Ramos (cell line): ENCODE results near the gene SFTPB.
"Not testable (repeated sequence)": the region's sequence is repeated elsewhere in the genome, so short reads cannot be mapped to it uniquely, and the experiment has no call there.

Experiments used
- in situ Hi-C: fragments of 300-500 bp; cut with MboI; formaldehyde crosslinking; loops from one replicate; pipeline ENCODE4 v1.14.3; 2022; ENCODE audit warnings: low sequenced_read_pairs; ENCODE audit not compliant: unreplicated experiment

Gene SFTPB

DNA sequence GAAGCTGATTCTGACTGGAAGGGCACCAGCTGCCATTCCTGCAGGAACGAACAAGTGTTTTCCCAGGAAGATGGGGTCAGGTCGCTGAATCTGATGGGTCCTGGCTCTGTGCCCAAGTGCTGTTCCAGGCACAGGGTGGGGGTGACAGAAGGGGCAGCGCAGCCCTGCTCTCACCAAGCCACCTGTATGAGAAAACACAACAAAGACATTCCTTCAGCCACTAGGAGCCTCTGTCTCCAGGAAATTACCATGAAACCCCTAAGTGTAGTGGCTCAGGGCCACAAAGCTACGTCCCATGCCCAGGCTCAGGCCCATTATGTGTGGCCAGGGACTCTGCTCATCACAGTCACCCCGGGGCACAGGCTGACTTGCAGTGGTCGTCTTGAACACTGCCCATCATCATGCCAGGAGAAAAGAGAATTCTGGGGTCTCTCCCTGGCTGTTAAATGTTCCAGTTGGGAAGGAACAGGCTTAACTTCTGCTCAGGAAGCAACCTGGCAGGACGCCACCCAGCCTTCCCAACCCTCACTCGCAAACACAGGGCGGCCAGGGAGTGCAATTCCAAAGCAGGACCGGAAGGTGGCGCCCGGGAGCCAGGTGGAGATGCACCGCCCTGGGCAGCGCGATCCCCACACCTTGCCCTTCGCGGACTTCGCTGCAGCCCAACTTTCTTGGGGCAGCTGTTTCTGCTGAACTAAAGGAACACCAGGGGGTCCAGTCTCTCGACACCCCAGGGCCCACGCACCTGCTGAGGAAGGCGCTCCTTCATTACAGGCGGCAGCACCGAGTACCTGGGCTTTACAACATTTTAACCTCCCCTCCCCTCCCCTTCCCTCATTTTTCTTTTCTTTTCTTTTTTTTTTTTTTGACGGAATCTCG, 11.0 kb upstream of the SFTPB start:
- in situ Hi-C loops: no loop called here

GRCh38 chr2:85678377-85678776, 10.4 kb upstream of the SFTPB start:
- in situ Hi-C loops: no loop called here

GRCh38 chr2:85675866-85676548, 8.0 kb upstream of the SFTPB start:
- in situ Hi-C loops: no loop called here

GRCh38 chr2:85675427-85675826, 7.4 kb upstream of the SFTPB start:
- in situ Hi-C loops: no loop called here

DNA sequence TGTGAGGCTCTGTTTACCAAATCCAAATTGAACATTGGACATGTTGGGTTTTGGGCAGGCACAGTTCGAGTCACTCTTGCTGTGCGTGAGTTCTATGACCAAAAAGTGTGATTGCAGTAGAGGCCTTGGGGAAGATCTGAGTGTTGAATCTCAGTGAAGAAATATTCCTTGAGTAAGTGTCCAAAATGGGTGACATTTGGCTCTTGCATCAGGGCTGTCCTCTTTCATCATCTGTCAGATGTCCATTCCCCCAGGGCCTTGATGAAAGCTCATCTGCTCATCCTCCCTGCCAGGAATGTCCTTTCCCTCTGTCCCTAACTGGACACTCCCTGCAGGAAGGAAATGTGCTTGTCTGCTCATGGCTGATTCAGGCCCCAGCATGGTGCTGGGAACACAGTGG, 6.4 kb upstream of the SFTPB start:
- in situ Hi-C loops: no loop called here

- in situ Hi-C loops: no loop called here
Measured at GRCh38 chr2:85673716-85674375, 5.8 kb upstream of the SFTPB start.

DNA sequence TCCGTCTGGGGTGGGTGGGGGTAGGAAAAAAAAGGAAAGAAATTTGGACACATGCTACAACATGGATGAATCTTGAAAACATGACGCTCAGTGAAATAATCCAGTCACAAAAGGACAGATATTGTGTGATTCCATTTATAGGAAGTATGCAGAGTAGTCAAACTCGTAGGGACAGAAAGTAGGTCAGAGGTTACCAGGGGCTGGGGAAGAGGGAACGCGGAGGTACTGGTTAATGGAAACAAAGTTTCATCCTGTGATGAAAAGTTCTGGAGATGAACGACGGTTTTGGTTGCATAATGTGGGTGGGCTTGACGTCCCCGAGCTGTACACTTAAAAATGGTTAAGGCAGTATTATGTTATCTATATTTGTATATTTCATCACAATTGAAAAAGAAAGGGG, 4.5 kb upstream of the SFTPB start:
- in situ Hi-C loops: no loop called here

DNA sequence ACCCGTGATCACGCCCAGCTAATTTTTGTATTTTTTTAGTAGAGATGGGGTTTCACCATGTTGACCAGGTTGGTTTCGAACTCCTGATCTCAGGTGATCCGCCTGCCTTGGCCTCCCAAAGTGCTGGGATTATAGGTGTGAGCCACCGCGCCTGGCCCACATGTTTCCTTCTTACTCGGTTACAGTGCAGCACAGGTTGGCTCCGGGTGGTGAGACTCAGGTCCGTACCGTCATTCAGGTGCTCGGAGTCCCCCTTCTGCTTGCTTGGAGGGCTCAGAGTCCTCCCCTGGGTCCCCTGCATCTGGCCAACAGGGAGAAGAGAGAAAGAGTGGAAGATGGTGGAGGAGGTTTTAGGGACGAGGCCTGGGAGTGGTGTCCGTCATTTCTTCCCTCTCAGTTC, 2.4 kb upstream of the SFTPB start:
- in situ Hi-C loops: not testable (repeated sequence)

DNA sequence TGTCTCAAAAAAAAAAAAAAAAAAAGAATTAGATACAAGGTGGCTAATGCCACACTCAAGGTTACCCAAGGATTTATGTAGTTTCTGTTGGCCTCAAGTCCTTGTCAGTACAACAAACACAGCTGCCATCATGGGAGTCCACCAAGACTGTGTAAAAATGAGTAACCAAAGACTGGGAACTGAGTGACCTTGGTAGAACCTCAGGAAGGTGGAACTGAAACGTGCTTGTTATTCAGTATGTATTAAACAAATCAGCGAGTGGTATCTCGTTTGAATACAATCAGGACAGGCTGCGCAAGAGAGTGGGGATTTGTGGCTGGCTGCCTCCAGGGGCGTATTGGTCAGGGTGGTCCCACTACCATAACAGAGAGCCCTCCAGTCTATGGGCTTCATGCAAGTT, 1.6 kb upstream of the SFTPB start:
- in situ Hi-C loops: no loop called here

DNA sequence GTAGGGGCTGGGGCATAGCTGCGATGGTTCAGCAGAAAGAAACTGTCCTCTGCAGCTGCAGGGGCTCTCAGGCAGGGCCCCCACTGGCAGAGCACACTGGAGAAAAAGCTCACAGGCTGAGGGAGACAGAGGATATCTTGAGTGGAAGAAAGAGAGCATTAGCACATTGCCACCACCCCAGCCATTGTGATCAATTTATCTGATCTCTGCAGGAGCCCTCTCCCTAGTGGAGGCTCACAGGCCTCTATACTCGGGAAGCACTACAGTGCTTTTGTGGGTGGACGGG, 801 bp upstream of the SFTPB start:
- in situ Hi-C loops: no loop called here

GRCh38 chr2:85667561-85668008, 414 bp downstream of the SFTPB start:
- in situ Hi-C loops: no loop called here

DNA sequence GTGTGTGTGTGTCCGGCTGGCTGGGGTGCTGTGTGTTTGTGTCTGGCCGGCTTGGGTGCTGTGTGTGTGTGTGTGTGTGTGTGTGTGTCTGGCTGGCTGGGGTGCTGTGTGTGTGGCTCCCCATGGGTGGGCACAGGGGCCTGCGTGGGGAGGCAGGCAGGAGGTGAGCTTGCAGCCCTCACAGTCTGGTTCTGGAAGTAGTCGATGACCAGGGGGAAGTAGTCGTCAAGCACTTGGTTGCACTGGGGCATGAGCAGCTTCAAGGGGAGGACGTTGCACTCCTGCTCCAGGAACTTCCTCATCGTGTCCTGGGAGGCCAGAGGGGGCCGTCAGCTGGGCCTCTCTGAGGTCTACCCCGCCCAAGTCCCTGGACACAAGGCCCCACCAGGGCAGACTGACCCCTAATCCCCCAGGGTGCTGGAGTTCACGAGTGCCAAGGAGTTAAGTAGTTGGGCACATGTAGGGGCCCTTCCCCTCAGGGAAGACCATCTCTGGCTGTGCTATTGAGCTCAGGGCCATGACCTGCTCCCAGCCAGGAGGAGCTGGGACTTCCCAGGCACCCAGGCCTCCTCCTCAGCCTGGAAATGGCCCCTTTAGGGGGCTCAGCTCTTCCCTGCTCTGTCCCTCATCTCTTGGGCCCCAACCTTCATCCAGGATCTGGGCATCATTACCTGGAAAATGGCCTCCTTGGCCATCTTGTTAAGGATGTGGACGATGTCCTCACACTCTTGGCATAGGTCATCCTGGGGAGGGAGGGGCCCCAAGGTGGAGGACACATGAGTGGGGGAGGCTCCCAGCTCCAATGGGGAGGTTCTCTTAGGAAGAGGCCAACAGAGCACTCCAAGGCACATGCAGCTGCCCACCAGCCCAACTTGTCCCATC, 1.3 kb downstream of the SFTPB start:
- in situ Hi-C loops: no loop called here

DNA sequence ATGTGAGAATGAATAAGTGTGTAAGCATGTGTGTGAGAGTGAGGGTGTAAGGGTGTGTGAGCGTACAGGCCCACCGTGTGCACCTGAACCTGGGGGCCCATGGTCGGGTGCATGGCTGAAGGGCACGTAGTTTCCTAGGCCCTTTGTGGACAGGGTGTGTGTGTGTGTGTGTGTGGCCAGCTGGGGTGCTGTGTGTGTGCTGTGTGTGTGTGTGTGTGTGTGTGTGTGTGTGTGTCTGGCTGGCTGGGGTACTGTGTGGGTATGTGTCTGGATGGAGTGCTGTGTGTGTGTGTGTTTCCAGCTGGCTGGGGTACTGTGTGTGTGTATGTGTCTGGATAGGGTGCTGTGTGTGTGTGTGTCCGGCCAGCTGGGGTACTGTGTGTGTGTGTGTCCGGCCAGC, 2.0 kb downstream of the SFTPB start:
- in situ Hi-C loops: no loop called here

GRCh38 chr2:85665264-85665937, 2.6 kb downstream of the SFTPB start:
- in situ Hi-C loops: no loop called here

GRCh38 chr2:85663594-85664565, 4.1 kb downstream of the SFTPB start:
- in situ Hi-C loops: no loop called here

DNA sequence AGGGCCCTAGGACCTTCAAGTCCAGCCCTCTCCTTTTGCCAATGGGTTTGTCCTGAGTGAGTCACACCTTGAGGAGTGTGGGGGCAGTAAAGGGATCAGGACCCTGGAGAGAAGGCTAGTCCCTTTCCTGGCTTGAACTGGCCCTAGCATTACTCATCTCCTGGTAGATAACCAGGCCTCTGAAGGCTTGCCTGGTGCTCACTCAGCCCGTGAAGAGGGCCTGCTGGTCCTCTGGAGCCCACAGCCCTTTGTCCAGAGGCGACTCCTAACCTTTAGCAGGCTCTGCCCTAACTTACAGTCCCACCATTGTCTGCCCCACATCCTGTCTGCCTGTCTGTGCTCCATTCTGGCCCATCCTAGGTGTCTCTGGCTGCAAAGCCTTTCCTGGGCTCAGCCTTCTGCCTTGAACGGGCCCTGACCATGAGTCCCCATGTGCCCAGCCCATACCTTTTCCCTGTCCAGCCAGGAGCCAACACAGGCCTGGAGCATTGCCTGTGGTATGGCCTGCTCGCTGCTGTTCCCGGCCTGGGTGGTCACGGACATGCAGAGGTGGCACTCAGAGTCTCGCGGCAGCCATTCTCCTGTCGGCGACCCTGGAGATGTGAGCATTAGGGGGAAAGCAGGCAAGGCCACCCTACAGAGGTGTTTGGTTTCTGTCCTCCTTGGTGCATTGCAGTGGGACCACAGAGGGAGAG, 5.0 kb downstream of the SFTPB start:
- in situ Hi-C loops: no loop called here

- in situ Hi-C loops: no loop called here
Measured at GRCh38 chr2:85661139-85661858, 6.7 kb downstream of the SFTPB start.

DNA sequence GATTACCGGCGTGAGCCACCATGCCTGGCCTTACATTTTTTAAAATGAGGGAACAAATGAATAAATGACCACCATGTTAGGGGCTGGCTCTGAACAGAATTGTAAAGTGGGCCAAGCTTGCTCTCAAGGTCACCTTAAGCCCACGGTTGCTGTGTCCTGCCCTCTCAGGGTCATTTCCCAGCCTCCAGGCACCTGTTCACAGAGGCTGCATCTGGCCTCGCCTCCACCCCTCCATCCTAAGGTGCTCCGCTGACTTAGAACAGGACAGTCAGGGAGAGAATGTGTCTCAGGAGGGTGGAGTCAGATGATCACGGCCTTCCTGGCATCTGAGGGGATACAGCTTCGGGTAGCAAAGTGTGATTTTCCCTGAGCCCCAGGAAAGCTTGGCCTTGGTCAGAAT, 7.3 kb downstream of the SFTPB start:
- in situ Hi-C loops: no loop called here
